NCI-H524 treated with DMSO at 0.1 percent for 48 hours (cell line): Measurements from ENCODE around the gene BPIFB3.
"Not testable (repeated sequence)": the region's sequence is repeated elsewhere in the genome, so short reads cannot be mapped to it uniquely, and the experiment has no call there.

Experiments used
- DNase-seq: peaks from one replicate; lab custom pipeline; 2025; lab: John Stamatoyannopoulos, UW

BPIFB3 gene

GRCh38 chr20:33122297-33122696 is 68.6 kb downstream of the BPIFB3 start:
- not testable (repeated sequence) for DNase-seq
